DMS53 treated with DMSO at 0.1 percent for 48 hours (cell line): ENCODE data around the gene CRADD.
"Not testable (repeated sequence)": the region's sequence is repeated elsewhere in the genome, so short reads cannot be mapped to it uniquely, and the experiment has no call there.

ENCODE experiments used
- DNase-seq: peaks from one replicate; lab custom pipeline; 2025; ENCODE audit not compliant: unreplicated experiment; lab: John Stamatoyannopoulos, UW

The CRADD gene

GRCh38 chr12:93865751-93866150 is 188.6 kb downstream of the CRADD start:
- no peak for DNase-seq

DNA sequence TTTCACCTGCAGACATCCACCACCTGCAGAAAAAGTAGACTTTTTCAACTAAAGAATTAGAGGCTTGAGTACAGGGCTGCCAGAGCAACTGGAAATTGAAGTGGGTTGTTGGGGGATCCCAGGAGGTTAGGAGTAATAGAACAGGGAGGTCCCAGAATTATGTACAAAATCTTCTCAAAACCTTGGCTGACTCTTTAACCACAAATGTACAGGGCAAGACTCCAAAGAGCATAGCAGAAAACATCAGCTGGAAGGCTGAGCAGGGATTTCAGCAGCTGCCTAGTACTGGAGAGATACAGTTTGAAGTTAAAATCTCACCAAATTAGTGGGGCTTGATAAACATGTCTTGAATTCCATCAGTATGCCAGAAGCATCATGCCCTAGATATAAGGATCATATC is 191.6 kb downstream of the CRADD start:
- DNase-seq, result no peak

- no peak for DNase-seq
These were observed 193.0 kb downstream of the CRADD start for GRCh38 chr12:93870020-93870795.

DNA sequence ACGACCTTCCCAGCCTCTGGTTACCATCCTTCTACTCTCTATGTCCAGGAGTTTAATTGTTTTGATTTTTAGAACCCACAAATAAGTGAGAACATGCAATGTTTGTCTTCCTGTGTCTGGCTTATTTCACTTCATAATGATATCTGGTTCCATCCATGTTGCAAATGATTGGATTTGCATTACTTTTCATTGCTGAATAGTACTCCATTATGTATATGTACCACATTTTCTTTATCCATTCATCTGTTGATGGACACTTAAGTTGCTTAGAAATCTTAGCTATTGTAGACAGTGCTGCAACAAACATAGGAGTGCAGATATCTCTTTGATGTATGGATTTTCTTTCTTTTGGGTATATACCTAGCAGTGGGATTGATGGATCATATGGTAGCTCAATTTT is 194.4 kb downstream of the CRADD start:
- not testable (repeated sequence) for DNase-seq

GRCh38 chr12:93873561-93873960 is 196.4 kb downstream of the CRADD start:
- no peak for DNase-seq

GRCh38 chr12:93875157-93875556 is 198.0 kb downstream of the CRADD start:
- no peak for DNase-seq

- no peak for DNase-seq
These were observed 199.2 kb downstream of the CRADD start for GRCh38 chr12:93876360-93876759.

DNA sequence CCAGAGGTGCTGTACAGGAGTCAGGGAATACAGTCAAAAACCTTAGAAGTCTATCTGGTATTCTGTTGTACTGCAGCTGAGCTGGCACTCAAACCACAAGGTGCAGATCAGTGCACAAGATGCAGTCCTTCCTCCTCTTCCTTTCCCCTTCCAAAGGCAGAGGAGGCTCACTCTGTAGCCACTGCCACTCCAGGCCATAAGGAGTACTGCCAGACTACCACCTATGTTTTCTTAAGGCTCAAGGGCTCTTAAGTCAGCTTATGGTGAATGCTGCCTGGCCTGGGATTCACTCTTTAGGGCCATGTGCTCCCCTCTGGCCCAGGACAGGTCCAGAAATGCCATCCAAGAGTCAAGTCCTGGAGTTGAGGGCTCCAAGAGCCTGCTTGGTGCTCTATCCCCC is 200.3 kb downstream of the CRADD start:
- DNase-seq, result no peak

DNA sequence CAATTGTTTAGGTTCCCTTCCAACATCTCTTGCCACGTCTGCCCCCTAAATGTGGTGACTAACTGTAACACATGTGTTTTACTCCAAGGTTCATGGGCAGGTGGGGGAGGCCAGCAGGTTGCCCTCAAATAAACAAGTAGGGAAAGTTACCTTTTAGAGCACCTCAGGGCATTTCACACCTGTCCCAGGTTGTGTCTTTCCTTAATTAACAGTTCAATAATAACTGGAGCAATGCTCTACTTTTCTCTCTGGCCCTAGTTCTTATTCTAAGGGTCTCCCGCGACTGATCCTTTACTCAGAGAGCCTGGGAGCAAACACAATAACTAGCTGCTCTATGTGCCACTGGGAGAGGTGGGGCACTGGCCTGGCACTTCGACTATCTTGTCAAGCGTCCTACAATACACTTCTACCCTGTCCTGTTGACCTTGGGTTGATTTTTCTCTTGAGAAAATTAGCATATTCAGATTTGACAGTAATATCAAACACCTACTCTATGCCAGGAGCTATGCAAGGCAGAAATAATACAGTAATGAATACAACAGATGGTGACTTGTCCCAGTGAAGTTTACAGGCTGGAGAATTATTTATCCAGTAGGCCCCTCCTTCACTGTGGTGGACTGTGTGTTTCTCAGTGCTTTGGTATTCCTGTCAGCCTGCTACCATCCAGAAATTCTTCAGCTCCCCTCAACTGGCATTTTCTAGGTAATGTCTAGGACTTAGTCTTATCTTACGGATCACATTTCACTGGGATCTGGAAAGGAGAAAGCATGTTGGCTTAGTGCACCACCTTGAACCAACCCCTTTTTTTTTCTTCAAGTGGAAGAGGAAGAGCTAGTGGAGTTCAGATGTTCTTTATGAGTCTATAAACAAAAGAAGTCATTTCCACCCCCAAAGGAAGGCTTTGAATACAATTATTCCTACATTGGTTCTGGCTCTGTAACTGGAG is 202.6 kb downstream of the CRADD start:
- DNase-seq, result no peak

DNA sequence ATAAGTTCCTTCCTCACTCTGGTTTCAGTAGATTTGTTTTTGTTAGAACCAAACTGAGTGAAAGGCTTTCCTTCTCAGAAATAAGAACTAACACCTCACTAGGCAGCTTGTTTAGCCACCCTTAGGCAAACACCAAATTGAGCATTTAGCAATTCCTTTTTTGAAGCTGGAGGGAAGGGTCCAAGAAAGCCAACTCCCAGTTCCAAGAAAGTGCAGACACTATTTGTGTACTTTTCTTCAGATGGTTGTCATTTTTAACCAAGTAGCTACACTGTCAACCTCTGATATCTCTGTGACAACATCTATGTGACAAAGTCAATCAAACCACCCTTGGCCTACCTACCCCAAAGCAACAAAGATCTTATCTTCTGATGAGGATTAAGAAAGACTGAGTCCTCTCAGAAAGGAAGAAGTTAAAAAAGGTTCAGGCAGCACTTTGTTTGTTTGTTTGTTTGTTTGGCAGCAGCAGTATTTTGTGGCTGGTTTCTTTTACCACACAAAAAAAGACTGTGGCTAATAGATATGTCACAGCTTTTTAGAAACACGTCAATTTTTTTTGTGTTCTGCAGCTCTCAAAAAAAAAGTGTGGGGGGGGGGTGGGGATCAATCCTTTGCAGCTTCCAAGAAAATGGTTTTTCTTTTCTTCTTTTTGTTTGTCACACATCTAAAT is 203.8 kb downstream of the CRADD start:
- no peak for DNase-seq

- DNase-seq, result no peak
These were observed 205.6 kb downstream of the CRADD start for GRCh38 chr12:93882763-93883162.

GRCh38 chr12:93883436-93884154 is 206.4 kb downstream of the CRADD start:
- DNase-seq, result no peak

- no peak for DNase-seq
These were observed 207.8 kb downstream of the CRADD start for GRCh38 chr12:93884794-93885460.

DNA sequence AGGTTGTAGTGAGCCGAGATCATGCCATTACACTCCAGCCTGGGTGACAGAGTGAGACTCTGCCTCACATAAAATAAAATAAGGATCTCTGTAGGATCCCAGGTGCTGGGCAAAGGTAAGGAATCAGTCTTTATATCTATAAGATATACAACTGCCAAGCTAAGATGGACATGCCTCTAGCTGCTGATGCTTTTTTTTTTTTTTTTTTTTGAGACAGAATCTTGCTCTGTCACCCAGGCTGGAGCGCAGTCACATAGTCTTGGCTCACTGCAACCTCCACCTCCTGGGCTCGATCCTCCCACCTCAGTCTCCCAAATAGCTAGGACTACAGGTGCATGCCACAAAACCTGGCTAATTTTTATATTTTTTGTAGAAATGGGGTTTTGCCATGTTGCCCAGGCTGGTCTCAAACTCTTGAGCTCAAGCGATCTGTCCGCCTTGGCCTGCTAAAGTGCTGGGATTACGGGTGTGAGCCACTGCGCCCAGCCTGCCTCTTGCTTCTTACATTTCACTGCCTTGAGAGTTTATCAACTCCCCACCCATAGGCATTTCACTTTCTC is 208.9 kb downstream of the CRADD start:
- not testable (repeated sequence) for DNase-seq

DNA sequence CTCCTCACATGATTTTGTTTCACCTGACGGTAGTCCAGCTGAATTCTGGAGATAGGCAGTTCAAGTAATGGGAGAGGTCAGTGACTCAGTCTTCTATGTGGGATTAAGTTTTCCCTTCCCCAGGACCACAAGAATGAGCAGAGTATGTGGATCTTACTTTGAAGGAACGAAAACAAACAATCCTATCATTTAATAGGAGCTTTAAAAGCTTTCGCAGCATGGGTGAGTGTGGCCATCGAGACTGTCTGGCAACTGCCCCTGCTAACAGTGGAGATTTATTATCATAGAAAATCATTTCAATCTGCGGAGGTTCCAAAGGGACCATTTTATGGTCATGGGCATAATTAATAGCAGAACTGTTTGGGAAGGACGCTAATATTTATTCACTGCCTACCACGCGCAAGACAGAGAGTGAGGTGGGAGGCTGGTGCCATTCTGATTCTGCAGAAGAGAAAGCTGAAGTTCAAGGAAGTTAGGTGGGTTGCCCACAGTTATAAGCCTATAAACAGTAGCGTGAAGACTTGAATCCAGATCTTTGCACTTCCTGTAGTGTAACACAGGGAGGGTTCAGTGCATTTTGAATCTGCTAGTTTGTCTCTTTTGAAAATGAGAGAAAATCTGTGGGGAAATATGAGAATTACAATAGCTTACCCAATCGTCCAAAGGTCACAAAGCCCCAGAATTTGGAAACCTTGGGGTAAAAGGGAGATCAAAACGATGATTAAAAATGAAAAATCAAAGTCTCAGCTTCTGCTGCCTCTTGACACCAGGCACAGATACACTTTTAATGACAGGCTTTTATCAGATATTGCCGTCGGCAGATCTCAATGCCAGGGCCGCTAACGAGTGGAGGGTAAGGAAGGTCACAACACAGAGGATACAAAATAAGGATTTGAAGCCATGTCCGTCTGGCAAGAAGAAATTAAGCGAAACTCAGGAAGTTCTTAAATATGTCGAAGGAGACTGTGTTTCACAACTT is 209.6 kb downstream of the CRADD start:
- no peak for DNase-seq

DNA sequence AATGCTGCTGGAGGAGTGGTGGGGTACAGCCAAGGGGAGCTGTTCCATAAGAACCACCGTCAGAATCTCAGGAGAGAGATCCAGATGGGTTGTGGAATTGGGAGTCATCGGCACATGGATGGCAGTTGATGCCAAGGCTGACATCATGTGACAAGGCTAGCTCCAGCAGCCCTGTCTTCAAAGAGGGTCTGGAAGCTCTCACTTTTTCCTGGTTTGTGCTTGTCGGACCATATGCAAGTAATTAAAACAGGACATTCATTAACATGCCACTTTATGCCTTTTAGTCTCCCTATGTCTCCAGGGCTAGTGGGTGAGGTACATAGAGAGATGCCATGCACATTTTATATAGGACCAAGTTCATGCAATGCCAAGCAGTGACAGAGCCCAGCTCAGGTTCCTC is 211.8 kb downstream of the CRADD start:
- no peak for DNase-seq

- no peak for DNase-seq
These were observed 212.5 kb downstream of the CRADD start for GRCh38 chr12:93889516-93890212.
